A172 (cell line): ENCODE measurements around the gene MAP1S. TPM values are rescaled to one million over a fixed set of nuclear protein-coding genes. Genes with fewer than 3 reads are reported as not detected.
A peak's percentile ranks its signal among the peaks of the same experiment; 100 is the strongest.

Experiments used
- DNase-seq: peaks from one replicate; pipeline ENCODE4 v3.0.0-alpha.2; 2015; ENCODE audit warnings: low spot score
- total RNA-seq: library from RNA; depleted of rRNA; stranded (reverse); fragments of >200 nt; shearing (Covaris generic); gene quantifications from 2 replicates; pipeline ENCODE4 v1.2.3, GENCODE V29; 2014

MAP1S gene
- total RNA-seq, 1 experiment from 2014 or later, result 27.8 TPM

GRCh38 chr19:17735410-17735809 lies 16.1 kb downstream of the MAP1S start:
- no peak for DNase-seq

GRCh38 chr19:17737690-17738153 lies 18.4 kb downstream of the MAP1S start:
- DNase-seq, result peak; percentile 37

- no peak for DNase-seq
Observed at GRCh38 chr19:17739121-17739875, 20.0 kb downstream of the MAP1S start.

- no peak for DNase-seq
Observed at GRCh38 chr19:17741456-17741855, 22.2 kb downstream of the MAP1S start.

- DNase-seq, result peak; percentile 48
Observed at GRCh38 chr19:17743874-17744580, 24.7 kb downstream of the MAP1S start.

- peak; percentile 94 for DNase-seq
Observed at GRCh38 chr19:17747205-17748098, 28.2 kb downstream of the MAP1S start.

- DNase-seq, result no peak
Observed at GRCh38 chr19:17748884-17749638, 29.8 kb downstream of the MAP1S start.

- DNase-seq, result no peak
Observed at GRCh38 chr19:17749912-17750317, 30.6 kb downstream of the MAP1S start.

GRCh38 chr19:17751103-17751911 lies 32.0 kb downstream of the MAP1S start, which contains the start of gene FCHO1:
TSS of gene FCHO1 (plus strand) at chr19:17751477. CDS start at chr19:17755165, 3,688 bp downstream.
- DNase-seq, result no peak

- no peak for DNase-seq
Observed at GRCh38 chr19:17751912-17752273, 32.6 kb downstream of the MAP1S start.

GRCh38 chr19:17752865-17753639 lies 33.8 kb downstream of the MAP1S start:
- DNase-seq, result no peak

GRCh38 chr19:17753976-17754375 lies 34.7 kb downstream of the MAP1S start:
- DNase-seq, result no peak

- no peak for DNase-seq
Observed at GRCh38 chr19:17754634-17755442, 35.6 kb downstream of the MAP1S start.

- no peak for DNase-seq
Observed at GRCh38 chr19:17755443-17755890, 36.2 kb downstream of the MAP1S start.

- peak; percentile 42 for DNase-seq
Observed at GRCh38 chr19:17755977-17756670, 36.8 kb downstream of the MAP1S start.

- peak; percentile 73 for DNase-seq
Observed at GRCh38 chr19:17757125-17757524, 37.8 kb downstream of the MAP1S start.

GRCh38 chr19:17758515-17758914 lies 39.2 kb downstream of the MAP1S start:
- DNase-seq, result no peak

- no peak for DNase-seq
Observed at GRCh38 chr19:17761148-17761547, 41.9 kb downstream of the MAP1S start.
